ENCODE results near the gene SYCP3. TPM values are rescaled to one million over a fixed set of nuclear protein-coding genes. Genes with fewer than 3 reads are reported as not detected.

SYCP3 gene
- total RNA-seq, 1 experiment from 2014 or later = 0.31 TPM

DNA sequence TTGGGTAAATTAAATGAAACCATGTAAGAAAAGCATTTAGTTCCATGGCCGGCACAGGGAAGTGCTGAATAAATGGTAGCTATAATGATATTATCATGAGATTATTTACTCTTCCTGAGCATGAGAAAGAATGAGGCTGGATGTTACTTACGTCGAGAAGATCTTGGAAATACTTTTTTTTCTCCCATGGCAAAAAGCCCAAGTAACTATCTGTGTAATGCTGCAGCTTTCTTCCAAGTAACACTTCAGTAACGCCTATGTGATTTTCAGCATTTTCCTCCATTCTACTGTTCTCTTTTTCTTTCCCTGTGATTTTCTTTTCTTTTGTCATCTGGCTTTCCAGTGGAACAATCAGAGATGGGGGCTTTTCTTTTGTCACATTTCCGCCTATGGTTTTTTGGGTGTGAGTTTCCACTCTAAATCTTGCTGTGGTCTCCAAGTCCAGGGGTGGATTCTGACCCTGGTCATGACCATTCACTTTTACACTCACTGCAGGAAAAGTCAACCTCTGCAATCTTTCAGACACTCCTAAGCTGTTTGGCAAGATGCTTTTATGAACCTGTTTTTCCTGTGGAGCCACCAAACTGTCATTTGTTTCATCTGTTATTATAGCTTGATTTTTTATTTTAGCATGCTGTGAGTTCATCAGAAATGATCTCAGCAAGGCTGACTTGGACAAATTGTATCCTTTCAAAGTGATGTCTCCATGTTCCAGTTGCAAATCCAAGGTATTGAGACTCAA is 25.0 kb upstream of the SYCP3 start:
- Histone ChIP-seq H3K18ac (ENCODE audit: insufficient read length, low read depth, low read length) (no peak overlapping the region), H3T11ph (ENCODE audit: low read length) (no peak overlapping the region), H2BK12ac (ENCODE audit: insufficient read length, low read depth, low read length) (no peak overlapping the region), H2AK5ac (ENCODE audit: insufficient read length, low read length) (no peak overlapping the region), H2BK120ac (ENCODE audit: low read depth, low read length, poor library complexity, severe bottlenecking) (no peak overlapping the region), H4K5ac (ENCODE audit: insufficient read length, low read depth, low read length) (no peak overlapping the region), H2BK5ac (ENCODE audit: insufficient read length, low read length) (no peak overlapping the region), H3K23ac (ENCODE audit: insufficient read length, low read depth, low read length) (no peak overlapping the region), H3K27me3 (ENCODE audit: insufficient read depth, low read length) (no peaks in the 10 kb centered on the region), H3K9ac (ENCODE audit: extremely low read depth, insufficient read length, low read length) (no peak overlapping the region), H3K56ac (ENCODE audit: insufficient read length, low read depth, low read length) (no peak overlapping the region), H3K4me1 (ENCODE audit: insufficient read depth, low read length) (no peaks in the 10 kb centered on the region; the same call in 1 of the 2 replicates), H3K23me2 (ENCODE audit: insufficient read length, low read depth, low read length, poor library complexity, severe bottlenecking) (no peaks in the 10 kb centered on the region), H4K8ac (replicated peaks; ENCODE audit: insufficient read length, low read depth, low read length) (no peak overlapping the region), H3K14ac (ENCODE audit: insufficient read depth, low read length) (no peak overlapping the region), H3K9me3 (ENCODE audit: control insufficient read depth, low read depth, low read length) (no peaks in the 10 kb centered on the region), H3K79me1 (ENCODE audit: insufficient read depth, low read depth, low read length, poor library complexity, severe bottlenecking) (no peaks in the 10 kb centered on the region), H4K20me1 (ENCODE audit: control insufficient read depth, insufficient read depth, insufficient read length) (no peaks in the 10 kb centered on the region), H3K4me2 (ENCODE audit: insufficient read depth, insufficient read length, low read length) (no peak overlapping the region), H4K91ac (ENCODE audit: insufficient read length, low read depth, low read length) (no peak overlapping the region), H2BK20ac (ENCODE audit: low read depth, low read length, poor library complexity, severe bottlenecking) (no peak overlapping the region), H3K79me2 (ENCODE audit: insufficient read depth, low read length) (no peaks in the 10 kb centered on the region), H3K4ac (ENCODE audit: low read depth, low read length) (no peak overlapping the region), H3K27ac (ENCODE audit: insufficient read length, low read depth, low read length) (no peak overlapping the region), H2BK15ac (ENCODE audit: low read depth, low read length) (no peak overlapping the region), H2AFZ (ENCODE audit: low read length) (no peak overlapping the region)
- WGBS (ENCODE audit: extremely low coverage, insufficient read length, low lambda C conversion rate) = no CpG with 5 or more reads among the region's 5 CpGs
- no peaks in the 10 kb centered on the region for H3K9me3 Mint-ChIP-seq
- H3K36me3 Mint-ChIP-seq (ENCODE audit: insufficient read depth in 1 of 3, low read depth in 3 of 3) = peaks cover 5 to 56% (median 44%) of the 10 kb centered on the region in 3 experiments; a peak in 6 of 7 replicates
- peak overlapping the region in 1 of 3 experiments; percentile 26; a peak in 1 of 7 replicates for H3K27ac Mint-ChIP-seq
- peaks cover 4 to 5% of the 10 kb centered on the region in 2 experiments; a peak in 3 of 4 replicates for H3K4me1 Mint-ChIP-seq
- H3K4me3 Mint-ChIP-seq = no peak overlapping the region
- DNase-seq = no peak
- H3K27me3 Mint-ChIP-seq (ENCODE audit: low read depth) = no peaks in the 10 kb centered on the region
- TF ChIP-seq, protein P1, sequence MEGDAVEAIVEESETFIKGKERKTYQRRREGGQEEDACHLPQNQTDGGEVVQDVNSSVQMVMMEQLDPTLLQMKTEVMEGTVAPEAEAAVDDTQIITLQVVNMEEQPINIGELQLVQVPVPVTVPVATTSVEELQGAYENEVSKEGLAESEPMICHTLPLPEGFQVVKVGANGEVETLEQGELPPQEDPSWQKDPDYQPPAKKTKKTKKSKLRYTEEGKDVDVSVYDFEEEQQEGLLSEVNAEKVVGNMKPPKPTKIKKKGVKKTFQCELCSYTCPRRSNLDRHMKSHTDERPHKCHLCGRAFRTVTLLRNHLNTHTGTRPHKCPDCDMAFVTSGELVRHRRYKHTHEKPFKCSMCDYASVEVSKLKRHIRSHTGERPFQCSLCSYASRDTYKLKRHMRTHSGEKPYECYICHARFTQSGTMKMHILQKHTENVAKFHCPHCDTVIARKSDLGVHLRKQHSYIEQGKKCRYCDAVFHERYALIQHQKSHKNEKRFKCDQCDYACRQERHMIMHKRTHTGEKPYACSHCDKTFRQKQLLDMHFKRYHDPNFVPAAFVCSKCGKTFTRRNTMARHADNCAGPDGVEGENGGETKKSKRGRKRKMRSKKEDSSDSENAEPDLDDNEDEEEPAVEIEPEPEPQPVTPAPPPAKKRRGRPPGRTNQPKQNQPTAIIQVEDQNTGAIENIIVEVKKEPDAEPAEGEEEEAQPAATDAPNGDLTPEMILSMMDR (conservative IDR thresholded peaks at IDR 0.05) = no peak
